Right ventricle myocardium inferior (tissue), 1 donor: Measurements from ENCODE around the gene NDC80. TPM values are rescaled to one million over a fixed set of nuclear protein-coding genes. Genes with fewer than 3 reads are reported as not detected.
"Not testable (repeated sequence)": the region's sequence is repeated elsewhere in the genome, so short reads cannot be mapped to it uniquely, and the experiment has no call there.

ENCODE experiments used
- ATAC-seq: fragments of 200-7000 bp; cut with Tn5 transposase; one replicate; pipeline ENCODE4 v1.9.1; 2020; ENCODE audit warnings: mild to moderate bottlenecking, moderate library complexity
- DNase-seq: peaks from one replicate; pipeline ENCODE4 v3.0.0; 2021; ENCODE audit errors: missing footprints
- intact Hi-C: fragments of 100-400 bp; cut with DNase I; formaldehyde crosslinking; loops from one replicate; pipeline ENCODE4 v1.11.0; 2022
- total RNA-seq: library from RNA; stranded (reverse); fragmentation: NEBNext Ultra II Directional; extraction: Animal tissue kit (Norgen Biotek cat#: 25700); gene quantifications from one replicate; pipeline ENCODE4 v1.2.1, GENCODE V29; 2021
- donor health status: DM: no; HTN: yes; CAD: no; lungs with severe emphysema.

Gene NDC80
- total RNA-seq, 1 donor from 2014 or later = 0.54 TPM

GRCh38 chr18:2656237-2656980 is 85.1 kb downstream of the NDC80 start:
- DNase-seq (peak; percentile 82), ATAC-seq (peak; percentile 66)
- intact Hi-C loops = no loop called here

GRCh38 chr18:2656981-2657512 is 85.7 kb downstream of the NDC80 start:
- intact Hi-C loops = no loop called here

GRCh38 chr18:2657788-2658458 is 86.6 kb downstream of the NDC80 start:
- ATAC-seq = no peak
- peak; percentile 37 for DNase-seq
- intact Hi-C loops = no loop called here

More at GRCh38 chr18:2656981-2657512, 85.7 kb downstream of the NDC80 start:
- no peak for DNase-seq
- ATAC-seq = no peak

GRCh38 chr18:2660849-2661248 is 89.5 kb downstream of the NDC80 start:
- DNase-seq, ATAC-seq, intact Hi-C loops: not testable (repeated sequence)

- ATAC-seq, intact Hi-C loops: not testable (repeated sequence)
- peak; percentile 60 for DNase-seq
Observed at GRCh38 chr18:2662288-2662687, 90.9 kb downstream of the NDC80 start.

- intact Hi-C loops = no loop called here
- ATAC-seq (no peak), DNase-seq (no peak)
Observed at GRCh38 chr18:2662990-2663389, 91.6 kb downstream of the NDC80 start.

Other genes starting within 250 kb of the NDC80 start
- 7.3 TPM for gene METTL4, start 52 bp upstream of the NDC80 start, total RNA-seq
- 25.2 TPM for gene SMCHD1, start 84.2 kb downstream of the NDC80 start, total RNA-seq